GM18867 (cell line): ENCODE measurements around the gene SESN2.

Source experiments
- ATAC-seq: cut with Tn5 transposase; IDR thresholded peaks from one replicate; pipeline ENCODE4 v1.9.1; 2021; ENCODE audit warnings: mild to moderate bottlenecking, moderate library complexity; ENCODE audit not compliant: unreplicated experiment

SESN2 gene

GRCh38 chr1:28249013-28249865, 10.1 kb upstream of the SESN2 start:
- no peak for ATAC-seq

- ATAC-seq, result no peak
Measured at GRCh38 chr1:28249866-28250295, 9.4 kb upstream of the SESN2 start.

GRCh38 chr1:28256197-28256827, 3.0 kb upstream of the SESN2 start:
- ATAC-seq, result no peak

DNA sequence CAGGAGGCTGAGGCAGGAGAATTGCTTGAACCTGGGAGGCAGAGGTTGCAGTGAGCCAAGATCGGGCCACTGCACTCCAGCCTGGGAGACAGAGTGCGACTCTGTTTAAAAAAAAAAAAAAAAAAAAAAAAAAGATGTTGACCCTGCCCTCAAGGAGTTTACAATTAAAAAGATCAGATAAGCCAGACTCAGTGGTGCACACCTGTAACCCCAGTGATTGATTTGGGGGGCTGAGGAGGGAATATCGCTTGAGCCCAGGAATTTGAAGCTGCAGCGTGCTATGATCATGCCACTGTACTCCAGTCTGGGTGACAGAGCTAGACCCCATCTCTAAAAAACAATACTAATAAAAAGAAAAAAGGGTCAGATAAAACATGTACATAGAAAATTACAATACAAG, 1.6 kb upstream of the SESN2 start:
- ATAC-seq, result no peak

- no peak for ATAC-seq
Measured at GRCh38 chr1:28258628-28259251, 578 bp upstream of the SESN2 start.

DNA sequence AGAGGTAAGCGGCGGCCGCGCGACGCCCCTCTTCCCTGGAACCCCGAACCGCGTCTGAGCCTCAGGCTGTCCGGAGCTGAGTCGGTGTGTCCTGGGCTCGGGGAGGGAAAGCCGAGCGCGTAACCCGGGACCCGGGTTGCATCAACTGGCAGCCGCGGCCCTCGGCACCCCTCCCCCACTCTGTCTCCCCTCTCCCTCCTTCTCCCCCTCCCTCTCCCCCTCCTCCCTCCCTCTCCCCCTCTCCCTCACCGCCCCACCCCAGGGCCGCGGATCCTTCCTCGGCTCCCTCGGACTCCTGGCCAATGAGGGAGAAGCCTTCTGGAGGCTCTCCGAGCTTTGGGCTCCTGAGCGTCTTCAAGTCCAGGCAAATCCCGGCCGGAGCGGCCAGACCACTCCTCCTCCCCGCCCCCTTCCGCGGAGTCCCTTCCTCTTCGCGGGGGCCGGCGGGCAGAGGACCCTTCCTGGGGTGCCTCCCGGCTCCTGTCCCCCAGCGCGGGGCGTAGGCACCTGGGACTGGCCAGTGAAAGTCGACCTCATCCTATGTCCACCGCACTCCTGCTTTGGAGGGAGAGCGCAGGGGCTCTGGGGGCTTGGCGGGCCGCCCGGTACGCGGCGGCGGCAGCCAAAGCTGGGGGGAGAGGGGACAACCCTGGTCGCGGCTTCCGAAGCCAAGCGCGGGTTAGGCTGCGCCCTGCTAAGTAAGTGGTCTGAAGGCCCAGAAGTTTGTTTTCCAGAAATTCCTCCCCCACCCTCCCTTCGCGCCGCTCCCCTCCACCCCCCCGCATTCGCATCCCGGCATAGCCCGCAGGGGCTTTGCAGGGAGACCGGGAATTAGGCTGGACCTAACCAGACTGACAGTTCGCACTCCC, 850 bp downstream of the SESN2 start:
- ATAC-seq, result no peak

- no peak for ATAC-seq
Measured at GRCh38 chr1:28260803-28261174, 1.5 kb downstream of the SESN2 start.

- ATAC-seq, result no peak
Measured at GRCh38 chr1:28264897-28265296, 5.6 kb downstream of the SESN2 start.

- ATAC-seq, result no peak
Measured at GRCh38 chr1:28265577-28265976, 6.3 kb downstream of the SESN2 start.

GRCh38 chr1:28266920-28267322, 7.6 kb downstream of the SESN2 start:
- no peak for ATAC-seq

DNA sequence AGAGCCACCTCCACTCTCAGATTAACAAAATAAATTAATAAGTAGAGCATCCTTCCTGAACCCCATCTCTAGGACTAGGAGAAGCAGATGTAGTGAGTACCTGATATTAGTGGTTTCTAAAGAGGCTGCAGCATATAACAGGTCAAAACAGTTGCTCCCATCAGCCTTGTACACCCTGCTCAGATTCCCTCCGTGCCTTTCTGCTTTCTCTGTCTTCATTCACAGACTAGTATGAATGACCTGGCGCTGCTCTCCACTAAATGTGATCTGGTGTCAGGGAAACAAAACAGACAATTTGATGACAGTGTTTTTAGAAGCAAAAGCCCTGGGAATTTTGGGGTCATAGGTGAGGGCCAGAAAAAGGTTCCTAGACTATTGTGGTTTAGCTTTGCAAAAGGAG, 8.3 kb downstream of the SESN2 start:
- no peak for ATAC-seq

- ATAC-seq, result no peak
Measured at GRCh38 chr1:28269529-28269928, 10.2 kb downstream of the SESN2 start.

- ATAC-seq, result no peak
Measured at GRCh38 chr1:28272215-28272852, 13.0 kb downstream of the SESN2 start.

GRCh38 chr1:28273216-28273860, 14.0 kb downstream of the SESN2 start:
- ATAC-seq, result no peak

GRCh38 chr1:28278763-28279162, 19.4 kb downstream of the SESN2 start:
- ATAC-seq, result no peak

DNA sequence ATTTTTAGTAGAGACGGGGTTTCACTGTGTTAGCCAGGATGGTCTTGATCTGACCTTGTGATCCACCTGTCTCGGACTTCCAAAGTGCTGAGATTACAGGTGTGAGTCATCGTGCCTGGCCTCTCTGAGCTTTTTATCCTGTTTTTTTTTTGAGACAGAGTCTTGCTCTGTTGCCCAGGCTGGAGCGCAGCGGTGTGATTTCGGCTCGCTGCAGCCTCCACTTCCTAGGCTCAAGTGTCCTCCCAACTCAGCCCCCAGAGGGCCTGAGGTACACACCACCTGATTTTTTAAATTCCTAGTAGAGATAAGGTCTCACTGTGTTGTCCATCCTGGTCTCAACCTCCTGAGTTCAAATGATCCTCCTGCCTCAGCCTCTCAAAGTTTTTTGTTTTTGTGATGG, 20.4 kb downstream of the SESN2 start:
- ATAC-seq, result no peak

DNA sequence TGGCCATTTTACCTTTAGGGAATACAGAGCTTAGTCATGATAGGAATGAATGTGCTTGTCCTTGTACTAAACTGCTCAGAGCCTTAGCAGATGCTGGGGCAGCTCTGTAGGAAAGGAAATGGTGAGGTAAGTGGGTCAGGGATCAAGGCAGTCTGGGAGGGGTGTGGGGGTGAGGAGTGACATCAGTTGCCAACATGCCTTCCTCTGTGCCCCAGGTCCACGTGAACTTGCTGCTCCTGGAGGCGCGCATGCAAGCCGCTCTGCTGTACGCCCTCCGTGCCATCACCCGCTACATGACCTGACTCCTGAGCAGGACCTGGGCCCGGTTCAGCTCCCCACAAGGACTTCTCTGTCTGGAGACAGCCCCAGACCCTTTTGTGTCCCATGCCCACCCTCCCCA, 21.2 kb downstream of the SESN2 start:
- no peak for ATAC-seq

GRCh38 chr1:28280977-28281381, 21.7 kb downstream of the SESN2 start:
- no peak for ATAC-seq

DNA sequence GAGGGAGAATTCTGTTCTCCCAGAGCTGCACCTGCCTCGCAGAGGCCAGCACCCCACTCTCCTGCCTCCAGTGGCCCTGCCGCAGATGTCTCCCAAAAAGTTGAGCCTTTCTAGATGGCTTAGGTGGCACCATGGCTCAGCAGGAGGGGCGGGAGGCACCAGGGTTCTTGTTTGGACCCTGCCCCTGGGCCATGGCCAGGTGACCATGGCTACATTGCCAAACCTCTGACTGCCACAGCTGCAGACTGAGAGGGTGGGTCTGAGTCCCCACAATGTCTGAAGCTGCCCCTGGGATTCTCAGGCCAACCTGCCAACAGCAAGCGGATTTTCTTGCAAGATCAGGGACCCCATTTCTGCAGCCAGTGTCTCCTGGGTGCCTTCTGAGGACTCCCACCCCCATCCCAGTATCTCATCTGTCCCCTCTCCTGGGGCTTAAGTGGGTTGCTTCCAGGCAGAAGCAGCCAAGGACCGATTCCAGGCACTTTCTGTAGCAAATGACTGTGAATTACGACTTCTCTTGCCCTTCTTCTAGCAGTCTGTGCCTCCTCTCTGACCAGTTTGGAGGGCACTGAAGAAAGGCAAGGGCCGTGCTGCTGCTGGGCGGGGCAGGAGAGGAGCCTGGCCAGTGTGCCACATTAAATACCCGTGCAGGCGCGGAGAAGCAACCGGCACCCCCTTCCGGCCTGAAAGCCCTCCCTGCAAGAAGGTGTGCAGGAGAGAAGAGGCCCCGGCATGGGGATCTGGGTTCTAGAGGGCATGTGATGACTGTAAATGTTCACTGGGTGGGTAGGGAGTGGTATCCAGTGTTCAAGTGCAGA, 22.5 kb downstream of the SESN2 start:
- no peak for ATAC-seq
